A549 (cell line): ENCODE data around the gene CDC42SE1.

Experiments
- CTCF ChIP-seq: fragments of >200 bp; sonication (Bioruptor Twin); formaldehyde crosslinking; IDR thresholded peaks from 3 replicates; pipeline ENCODE4 v1.5.1; 2016
- POLR2A ChIP-seq: IDR thresholded peaks from 2 replicates; pipeline ENCODE4 v1.6.1; 2012; ENCODE audit warnings: mild to moderate bottlenecking, low read length
- RCOR1 ChIP-seq: fragments of 150-350 bp; IDR thresholded peaks from 2 replicates; pipeline ENCODE4 v1.6.1; 2014; ENCODE audit warnings: antibody characterized with exemption, low read length, low read depth

GRCh38 chr1:151062741-151063371, 3.4 kb upstream of the CDC42SE1 start:
- TF ChIP-seq CTCF (no peak), POLR2A (no peak), RCOR1 (no peak)
